Loucy (cell line): ENCODE data around the gene RPLP1.

Experiments
- CTCF ChIP-seq: fragments of 200-600 bp; sonication (generic); conservative IDR thresholded peaks from 2 replicates; pipeline ENCODE4 v1.5.1; 2014; ENCODE audit warnings: mild to moderate bottlenecking, antibody characterized with exemption, low read length
- EZH2phosphoT487 ChIP-seq: fragments of 200-600 bp; IDR thresholded peaks from 2 replicates; pipeline ENCODE4 v1.6.1; 2018; ENCODE audit warnings: antibody characterized with exemption, mild to moderate bottlenecking, moderate library complexity, borderline replicate concordance

GRCh38 chr15:69466733-69467132, 14.1 kb downstream of the RPLP1 start:
- TF ChIP-seq CTCF (no peak), EZH2phosphoT487 (no peak)
